HG03139 (cell line): Measurements from ENCODE around the gene ZNF217.
"Not testable (repeated sequence)": the region's sequence is repeated elsewhere in the genome, so short reads cannot be mapped to it uniquely, and the experiment has no call there.

ENCODE experiments used
- ATAC-seq: cut with Tn5 transposase; IDR thresholded peaks from one replicate; pipeline ENCODE4 v1.9.1; 2021; ENCODE audit not compliant: unreplicated experiment

ZNF217 gene

DNA sequence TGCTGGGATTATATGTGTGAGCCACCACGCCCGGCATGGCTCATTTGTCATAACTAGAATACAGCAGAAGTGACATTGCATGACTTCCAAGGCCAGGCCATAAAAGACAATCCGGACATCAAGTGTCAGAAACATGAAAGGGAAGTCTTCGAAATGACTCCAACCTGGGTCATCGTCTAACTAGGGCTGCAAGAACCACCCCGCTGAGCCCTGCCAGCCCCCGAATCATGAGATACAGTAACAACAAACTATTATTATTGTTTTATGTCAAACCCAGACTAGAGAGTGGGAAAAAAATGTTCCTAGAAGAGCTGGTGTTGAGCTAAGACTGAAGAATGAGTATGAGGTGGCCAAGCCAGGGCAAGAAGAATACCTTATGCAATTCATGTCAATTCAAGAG is 59.6 kb downstream of the ZNF217 start:
- ATAC-seq, result no peak

DNA sequence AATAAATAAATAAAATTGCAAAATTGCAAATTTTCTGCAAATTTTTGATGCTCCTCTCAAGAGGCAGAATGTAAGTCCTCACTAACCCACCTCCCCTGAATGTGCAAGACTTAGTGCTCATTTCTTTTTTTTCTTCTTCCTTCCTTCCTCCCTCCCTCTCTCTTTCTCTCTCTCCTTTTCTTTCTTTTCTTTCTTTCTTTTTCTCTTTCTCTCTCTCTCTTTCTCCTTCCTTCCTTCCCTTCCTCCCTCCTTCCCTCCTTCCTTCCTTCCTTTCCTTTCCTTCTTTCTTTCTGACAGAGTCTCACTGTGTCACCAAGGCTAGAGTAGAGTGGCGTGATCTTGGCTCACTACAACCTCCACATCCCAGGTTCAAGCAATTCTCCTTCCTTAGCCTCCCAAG is 60.1 kb downstream of the ZNF217 start:
- ATAC-seq, result no peak

GRCh38 chr20:53532654-53533312 is 60.9 kb downstream of the ZNF217 start:
- ATAC-seq, result not testable (repeated sequence)

DNA sequence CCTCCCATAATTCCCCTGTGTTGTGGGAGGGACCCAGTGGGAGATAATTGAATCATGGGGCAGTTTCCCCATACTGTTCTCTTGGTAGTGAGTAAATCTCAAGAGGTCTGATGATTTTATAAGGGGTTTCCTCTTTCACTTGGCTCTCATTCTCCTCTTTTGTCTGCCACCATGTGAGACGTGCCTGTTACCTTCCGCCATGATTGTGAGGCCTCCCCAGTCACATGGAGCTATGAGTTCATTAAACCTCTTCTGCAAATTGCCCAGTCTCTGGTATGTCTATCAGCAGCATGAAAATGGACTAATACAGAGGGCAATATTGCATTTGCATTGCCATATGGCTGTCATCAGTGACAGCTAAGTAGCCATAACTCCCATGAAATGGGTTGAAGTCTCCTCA is 63.2 kb downstream of the ZNF217 start:
- no peak for ATAC-seq

- ATAC-seq, result no peak
Measured at GRCh38 chr20:53529658-53530057, 64.0 kb downstream of the ZNF217 start.

DNA sequence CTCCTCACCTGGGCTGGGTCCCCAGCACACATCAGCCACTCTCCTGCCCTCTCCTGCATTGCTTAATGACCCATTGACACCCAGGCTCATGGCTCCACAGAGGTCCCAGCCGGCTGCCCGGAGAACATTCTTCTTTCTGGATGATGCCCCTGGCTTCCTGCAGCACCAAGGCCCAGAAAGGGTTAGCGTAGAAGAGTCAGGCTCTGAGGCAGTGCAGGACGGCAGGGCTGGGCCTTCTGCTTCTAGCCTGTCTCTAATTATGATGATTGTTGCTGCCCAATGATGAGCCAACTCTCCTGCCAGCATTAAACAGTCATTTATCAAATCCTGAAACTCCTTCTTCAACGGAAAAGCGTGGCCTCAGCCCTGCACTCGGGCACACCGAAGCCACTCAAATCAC is 66.4 kb downstream of the ZNF217 start:
- ATAC-seq, result no peak

DNA sequence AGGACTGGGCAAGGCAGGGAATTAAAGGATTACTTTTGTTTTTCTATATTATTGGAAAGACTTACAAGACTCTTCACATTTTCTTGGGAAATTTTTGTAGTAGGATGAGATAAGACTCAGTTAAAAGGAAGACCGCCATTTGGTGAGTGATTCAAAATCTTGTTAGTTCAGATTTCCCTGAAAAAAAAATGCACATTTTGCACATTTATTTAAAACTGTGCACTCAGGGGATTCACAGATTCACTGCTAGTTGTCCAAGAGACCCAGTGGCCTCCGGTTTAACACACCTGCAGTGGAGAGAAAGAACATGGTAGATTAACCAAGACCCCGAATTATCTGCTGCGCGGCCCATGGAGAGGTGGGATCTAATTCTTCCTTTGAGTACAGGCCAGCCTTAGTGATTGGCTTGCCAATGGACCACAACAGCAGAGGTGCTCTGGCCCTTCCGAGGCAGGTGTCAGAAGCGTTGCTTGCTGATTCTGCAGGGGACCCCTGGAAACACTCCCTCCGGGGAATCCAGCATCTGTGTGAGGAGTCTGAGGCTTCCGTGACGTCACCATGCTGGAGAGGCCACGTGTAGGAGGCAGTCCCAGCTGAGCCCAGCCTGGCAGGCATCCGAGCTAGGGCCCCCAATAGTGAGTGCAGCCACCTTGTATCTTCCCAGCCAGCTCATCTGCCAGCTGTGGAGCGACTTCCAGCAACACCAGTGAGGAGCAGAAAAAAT is 68.9 kb downstream of the ZNF217 start:
- no peak for ATAC-seq

- not testable (repeated sequence) for ATAC-seq
Measured at GRCh38 chr20:53523615-53524014, 70.0 kb downstream of the ZNF217 start.

- no peak for ATAC-seq
Measured at GRCh38 chr20:53522696-53523095, 70.9 kb downstream of the ZNF217 start.

- no peak for ATAC-seq
Measured at GRCh38 chr20:53522026-53522425, 71.6 kb downstream of the ZNF217 start.

- ATAC-seq, result not testable (repeated sequence)
Measured at GRCh38 chr20:53521421-53521820, 72.2 kb downstream of the ZNF217 start.

DNA sequence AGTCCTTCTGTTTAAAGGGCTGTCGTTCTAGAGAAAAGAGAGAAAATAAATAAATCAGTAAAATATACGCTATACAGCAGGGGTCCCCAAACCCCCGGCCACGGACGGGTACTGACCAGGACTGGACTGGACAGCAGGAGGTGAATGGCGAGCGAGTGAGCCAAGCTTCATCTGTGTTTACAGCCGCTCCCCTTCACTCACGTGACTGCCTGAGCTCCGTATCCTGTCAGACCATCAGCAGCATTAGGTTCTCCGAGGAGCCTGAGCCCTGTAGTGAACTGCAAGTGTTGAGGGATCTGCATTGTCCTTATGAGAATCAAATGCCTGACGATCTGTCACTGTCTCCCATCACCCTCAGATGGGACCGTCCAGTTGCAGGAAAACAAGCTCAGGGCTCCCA is 76.5 kb downstream of the ZNF217 start:
- ATAC-seq, result no peak
